ENCODE results near the gene NGFR.

DNA sequence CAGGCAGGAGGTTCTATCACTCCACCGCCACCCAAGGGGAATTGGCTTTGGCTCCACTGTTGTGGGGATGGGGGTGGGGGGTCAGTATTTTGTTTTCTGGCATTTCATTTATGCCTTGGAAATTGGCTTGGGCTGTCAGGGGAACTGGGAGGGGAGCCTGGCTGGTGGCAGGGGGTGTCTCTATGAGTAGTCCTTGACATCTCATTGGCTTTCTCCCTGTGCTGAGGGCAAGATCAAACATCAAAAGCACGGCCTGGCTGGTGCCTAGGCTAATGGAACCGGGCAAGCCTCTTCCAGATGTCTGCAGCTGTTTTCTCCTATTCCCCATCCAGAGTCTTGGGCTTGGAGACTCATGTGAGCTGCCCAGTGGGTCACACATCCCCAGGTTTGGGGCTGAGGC lies 17.4 kb upstream of the NGFR start:
- TF ChIP-seq, protein P1, sequence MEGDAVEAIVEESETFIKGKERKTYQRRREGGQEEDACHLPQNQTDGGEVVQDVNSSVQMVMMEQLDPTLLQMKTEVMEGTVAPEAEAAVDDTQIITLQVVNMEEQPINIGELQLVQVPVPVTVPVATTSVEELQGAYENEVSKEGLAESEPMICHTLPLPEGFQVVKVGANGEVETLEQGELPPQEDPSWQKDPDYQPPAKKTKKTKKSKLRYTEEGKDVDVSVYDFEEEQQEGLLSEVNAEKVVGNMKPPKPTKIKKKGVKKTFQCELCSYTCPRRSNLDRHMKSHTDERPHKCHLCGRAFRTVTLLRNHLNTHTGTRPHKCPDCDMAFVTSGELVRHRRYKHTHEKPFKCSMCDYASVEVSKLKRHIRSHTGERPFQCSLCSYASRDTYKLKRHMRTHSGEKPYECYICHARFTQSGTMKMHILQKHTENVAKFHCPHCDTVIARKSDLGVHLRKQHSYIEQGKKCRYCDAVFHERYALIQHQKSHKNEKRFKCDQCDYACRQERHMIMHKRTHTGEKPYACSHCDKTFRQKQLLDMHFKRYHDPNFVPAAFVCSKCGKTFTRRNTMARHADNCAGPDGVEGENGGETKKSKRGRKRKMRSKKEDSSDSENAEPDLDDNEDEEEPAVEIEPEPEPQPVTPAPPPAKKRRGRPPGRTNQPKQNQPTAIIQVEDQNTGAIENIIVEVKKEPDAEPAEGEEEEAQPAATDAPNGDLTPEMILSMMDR (IDR thresholded peaks at IDR 0.05; ENCODE audit: insufficient read depth, low read length, poor library complexity, severe bottlenecking) = no peak
- no peak for TF ChIP-seq EZH2phosphoT487 (conservative IDR thresholded peaks at IDR 0.05; ENCODE audit: low read length)
